H9 (cell line): ENCODE measurements around the gene BRD3OS. TPM values are rescaled to one million over a fixed set of nuclear protein-coding genes. Genes with fewer than 3 reads are reported as not detected.

Experiments used
- DNase-seq: peaks from one replicate; pipeline ENCODE4 v3.0.0-alpha.2; 2017
- H2AFZ ChIP-seq: one replicate; pipeline ENCODE4 v1.6.1; 2013; ENCODE audit warnings: mild to moderate bottlenecking, low read length, control low read depth, moderate library complexity
- H2AK5ac ChIP-seq: 2 replicates; pipeline ENCODE4 v1.6.1; 2013; ENCODE audit warnings: low read length, control low read depth, mixed read lengths; ENCODE audit not compliant: insufficient read length
- H2BK120ac ChIP-seq: one replicate; pipeline ENCODE4 v1.6.1; 2013; ENCODE audit warnings: low read depth, mild to moderate bottlenecking, low read length, control low read depth, inconsistent platforms; ENCODE audit not compliant: poor library complexity, severe bottlenecking
- H2BK12ac ChIP-seq: 2 replicates; pipeline ENCODE4 v1.6.1; 2013; ENCODE audit warnings: low read length, control low read depth, mixed read lengths, low read depth; ENCODE audit not compliant: insufficient read length
- H2BK15ac ChIP-seq: 2 replicates; pipeline ENCODE4 v1.6.1; 2013; ENCODE audit warnings: low read depth, low read length, control low read depth
- H2BK20ac ChIP-seq: one replicate; pipeline ENCODE4 v1.6.1; 2013; ENCODE audit warnings: low read depth, mild to moderate bottlenecking, low read length, control low read depth, inconsistent platforms; ENCODE audit not compliant: poor library complexity, severe bottlenecking
- H2BK5ac ChIP-seq: 2 replicates; pipeline ENCODE4 v1.6.1; 2013; ENCODE audit warnings: low read length, control low read depth, mixed read lengths; ENCODE audit not compliant: insufficient read length
- H3K14ac ChIP-seq: 2 replicates; pipeline ENCODE4 v1.6.1; 2013; ENCODE audit warnings: low read length, control low read depth; ENCODE audit not compliant: insufficient read depth
- H3K18ac ChIP-seq: 2 replicates; pipeline ENCODE4 v1.6.1; 2013; ENCODE audit warnings: low read depth, mild to moderate bottlenecking, mixed read lengths, low read length, control low read depth; ENCODE audit not compliant: insufficient read length
- H3K23ac ChIP-seq: 2 replicates; pipeline ENCODE4 v1.6.1; 2013; ENCODE audit warnings: low read length, control low read depth, mixed read lengths, low read depth; ENCODE audit not compliant: insufficient read length
- H3K23me2 ChIP-seq: 2 replicates; pipeline ENCODE4 v1.6.1; 2013; ENCODE audit warnings: low read depth, mild to moderate bottlenecking, mixed read lengths, low read length, control low read depth; ENCODE audit not compliant: insufficient read length, poor library complexity, severe bottlenecking
- H3K27ac ChIP-seq: 2 replicates; pipeline ENCODE4 v1.5.1; 2013; ENCODE audit warnings: low read length, control low read depth, mixed read lengths, low read depth; ENCODE audit not compliant: insufficient read length
- H3K27me3 ChIP-seq: 2 replicates; pipeline ENCODE4 v1.6.1; 2013; ENCODE audit warnings: low read length, control low read depth, inconsistent platforms; ENCODE audit not compliant: insufficient read depth
- H3K4ac ChIP-seq: 2 replicates; pipeline ENCODE4 v1.6.1; 2013; ENCODE audit warnings: low read depth, mild to moderate bottlenecking, control low read depth, inconsistent platforms, low read length, moderate library complexity
- H3K4me1 ChIP-seq: 2 replicates; pipeline ENCODE4 v1.6.1; 2013; ENCODE audit warnings: low read length, control low read depth, inconsistent platforms; ENCODE audit not compliant: insufficient read depth
- H3K4me2 ChIP-seq: 2 replicates; pipeline ENCODE4 v1.6.1; 2013; ENCODE audit warnings: low read length, control low read depth, mixed read lengths; ENCODE audit not compliant: insufficient read length, insufficient read depth
- H3K56ac ChIP-seq: 2 replicates; pipeline ENCODE4 v1.6.1; 2013; ENCODE audit warnings: low read depth, mild to moderate bottlenecking, mixed read lengths, low read length, control low read depth; ENCODE audit not compliant: insufficient read length
- H3K79me1 ChIP-seq: 2 replicates; pipeline ENCODE4 v1.6.1; 2013; ENCODE audit warnings: low read depth, mild to moderate bottlenecking, moderate library complexity, low read length, control low read depth, inconsistent platforms; ENCODE audit not compliant: insufficient read depth, poor library complexity, severe bottlenecking
- H3K79me2 ChIP-seq: 2 replicates; pipeline ENCODE4 v1.6.1; 2013; ENCODE audit warnings: low read length, control low read depth, inconsistent platforms; ENCODE audit not compliant: insufficient read depth
- H3K9ac ChIP-seq: 2 replicates; pipeline ENCODE4 v1.6.1; 2013; ENCODE audit warnings: low read length, control low read depth, mixed read lengths; ENCODE audit not compliant: insufficient read length; ENCODE audit errors: extremely low read depth
- H3K9me3 ChIP-seq: one replicate; pipeline ENCODE4 v1.6.1; 2013; ENCODE audit warnings: low read depth, low read length, inconsistent platforms; ENCODE audit not compliant: control insufficient read depth
- H3T11ph ChIP-seq: one replicate; pipeline ENCODE4 v1.6.1; 2013; ENCODE audit warnings: mild to moderate bottlenecking, low read length, control low read depth, inconsistent platforms
- H4K20me1 ChIP-seq: one replicate; pipeline ENCODE4 v1.6.1; 2013; ENCODE audit not compliant: control insufficient read depth, insufficient read length, insufficient read depth
- H4K5ac ChIP-seq: 2 replicates; pipeline ENCODE4 v1.6.1; 2013; ENCODE audit warnings: low read depth, mild to moderate bottlenecking, mixed read lengths, low read length, control low read depth; ENCODE audit not compliant: insufficient read length
- H4K8ac ChIP-seq: replicated peaks from 2 replicates; pipeline ENCODE4 v1.6.1; 2013; ENCODE audit warnings: low read length, control low read depth, mixed read lengths, low read depth; ENCODE audit not compliant: insufficient read length
- H4K91ac ChIP-seq: 2 replicates; pipeline ENCODE4 v1.6.1; 2013; ENCODE audit warnings: low read depth, mild to moderate bottlenecking, moderate library complexity, mixed read lengths, low read length, control low read depth; ENCODE audit not compliant: insufficient read length
- H3K27ac Mint-ChIP-seq, 3 experiments: 2 replicates in 2 of 3; 3 replicates in 1 of 3; pipeline ENCODE4 v1.8.0; 2020 to 2021; ENCODE audit warnings: mixed read lengths in 3 of 3, mild to moderate bottlenecking in 1 of 3, moderate library complexity in 1 of 3
- H3K27me3 Mint-ChIP-seq: 2 replicates; pipeline ENCODE4 v1.8.0; 2021; ENCODE audit warnings: low read depth, mild to moderate bottlenecking, moderate library complexity, mixed read lengths
- H3K36me3 Mint-ChIP-seq, 3 experiments: 2 replicates in 2 of 3; 3 replicates in 1 of 3; pipeline ENCODE4 v1.8.0; 2020 to 2021; ENCODE audit warnings: low read depth in 3 of 3, mixed read lengths in 3 of 3; ENCODE audit not compliant: insufficient read depth in 1 of 3
- H3K4me1 Mint-ChIP-seq, 2 experiments: 2 replicates each; pipeline ENCODE4 v1.8.0; 2020; ENCODE audit warnings: mixed read lengths in 2 of 2
- H3K4me3 Mint-ChIP-seq, 2 experiments: 2 replicates in 1 of 2; 3 replicates in 1 of 2; pipeline ENCODE4 v1.8.0; 2020 to 2021; ENCODE audit warnings: mild to moderate bottlenecking in 2 of 2, mixed read lengths in 2 of 2, moderate library complexity in 1 of 2
- H3K9me3 Mint-ChIP-seq, 2 experiments: 2 replicates in 1 of 2; 3 replicates in 1 of 2; pipeline ENCODE4 v1.8.0; 2020; ENCODE audit warnings: mild to moderate bottlenecking in 2 of 2, mixed read lengths in 2 of 2, moderate library complexity in 1 of 2
- WGBS: extraction: QIAGEN DNeasy Blood & Tissue Kit; methylation state at CpG from one replicate; pipeline ENCODE4 v1.1.7; 2013; ENCODE audit warnings: missing lambda C conversion rate, low lambda C conversion rate, mixed read lengths; ENCODE audit not compliant: insufficient read length; ENCODE audit errors: extremely low coverage; 5-methylcytosine and 5-hydroxymethylcytosine counted together
- total RNA-seq: library from RNA; stranded (reverse); gene quantifications from 2 replicates; pipeline ENCODE4 v1.2.1, GENCODE V29; 2021
- TF ChIP-seq, protein P1 (sequence below): fragments of 200-600 bp; sonication (generic); conservative IDR thresholded peaks from 3 replicates; pipeline ENCODE4 v1.8.0; 2021; ENCODE audit warnings: antibody characterized with exemption, mild to moderate bottlenecking

BRD3OS gene
- total RNA-seq, 1 experiment from 2014 or later: 16.4 TPM

DNA sequence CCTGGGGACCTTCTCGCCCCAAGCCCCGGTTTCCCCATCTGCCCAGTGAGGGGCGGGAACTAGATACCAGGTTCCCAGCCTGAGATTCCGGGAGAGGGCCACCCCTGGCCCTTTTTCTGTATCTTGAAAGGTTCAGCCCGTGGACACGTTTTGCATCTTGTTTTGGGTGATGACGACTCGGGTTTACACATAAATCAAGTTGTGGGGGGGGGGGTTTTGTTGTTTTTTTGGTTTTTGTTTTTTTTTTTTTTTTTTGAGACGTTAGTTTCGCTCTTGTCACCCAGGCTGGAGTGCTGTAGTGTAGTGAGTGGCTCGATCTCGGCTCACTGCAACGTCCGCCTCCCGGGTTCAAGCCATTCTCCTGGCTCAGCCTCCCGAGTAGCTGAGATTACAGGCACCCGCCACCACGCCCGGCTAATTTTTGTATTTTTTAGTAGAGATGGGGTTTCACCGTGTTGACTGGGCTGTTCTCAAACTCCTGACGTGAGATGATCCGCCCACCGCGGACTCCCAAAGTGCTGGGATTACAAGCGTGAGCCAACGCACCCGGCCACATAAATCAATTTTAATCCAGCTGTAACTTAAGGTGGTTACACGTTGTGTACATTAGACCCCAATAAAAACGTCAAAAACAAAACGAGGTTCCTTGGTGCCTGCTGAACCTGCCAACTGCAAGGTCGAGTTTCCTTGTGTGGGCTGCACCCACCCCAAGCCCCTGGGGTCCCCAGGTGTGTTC is 43.6 kb downstream of the BRD3OS start:
- Histone ChIP-seq H3K79me2 (peaks cover 23% of the 10 kb centered on the region; the same call in 1 of the 2 replicates), H2BK120ac (no peak overlapping the region)
- DNase-seq: no peak

More for the DNA sequence above, 43.6 kb downstream of the BRD3OS start:
- Mint-ChIP-seq H3K36me3 (peaks cover 0 to 5% (median 2%) of the 10 kb centered on the region in 3 experiments; a peak in 5 of 7 replicates), H3K4me3 (peak overlapping the region; percentile 69 to 83), H3K9me3 (peaks cover 12 to 14% of the 10 kb centered on the region in 2 experiments), H3K27ac (0 out of 7 replicates have a peak overlapping the region, but pooled peaks of 2 of the 3 experiments have one; percentile 25 to 63), H3K4me1 (peaks cover 18 to 24% of the 10 kb centered on the region in 2 experiments), H3K27me3 (peaks cover 40% of the 10 kb centered on the region)
- no peak overlapping the region for H4K91ac ChIP-seq
- TF ChIP-seq, protein P1, sequence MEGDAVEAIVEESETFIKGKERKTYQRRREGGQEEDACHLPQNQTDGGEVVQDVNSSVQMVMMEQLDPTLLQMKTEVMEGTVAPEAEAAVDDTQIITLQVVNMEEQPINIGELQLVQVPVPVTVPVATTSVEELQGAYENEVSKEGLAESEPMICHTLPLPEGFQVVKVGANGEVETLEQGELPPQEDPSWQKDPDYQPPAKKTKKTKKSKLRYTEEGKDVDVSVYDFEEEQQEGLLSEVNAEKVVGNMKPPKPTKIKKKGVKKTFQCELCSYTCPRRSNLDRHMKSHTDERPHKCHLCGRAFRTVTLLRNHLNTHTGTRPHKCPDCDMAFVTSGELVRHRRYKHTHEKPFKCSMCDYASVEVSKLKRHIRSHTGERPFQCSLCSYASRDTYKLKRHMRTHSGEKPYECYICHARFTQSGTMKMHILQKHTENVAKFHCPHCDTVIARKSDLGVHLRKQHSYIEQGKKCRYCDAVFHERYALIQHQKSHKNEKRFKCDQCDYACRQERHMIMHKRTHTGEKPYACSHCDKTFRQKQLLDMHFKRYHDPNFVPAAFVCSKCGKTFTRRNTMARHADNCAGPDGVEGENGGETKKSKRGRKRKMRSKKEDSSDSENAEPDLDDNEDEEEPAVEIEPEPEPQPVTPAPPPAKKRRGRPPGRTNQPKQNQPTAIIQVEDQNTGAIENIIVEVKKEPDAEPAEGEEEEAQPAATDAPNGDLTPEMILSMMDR: no peak
- H3K79me1 ChIP-seq: no peaks in the 10 kb centered on the region
- no peak overlapping the region for H3K4ac ChIP-seq
- no peak overlapping the region for H3K56ac ChIP-seq
- H2BK15ac ChIP-seq: no peak overlapping the region
- no peak overlapping the region for H2BK20ac ChIP-seq
- no peak overlapping the region for H3T11ph ChIP-seq
- no peak overlapping the region for H2BK12ac ChIP-seq
- H3K27me3 ChIP-seq: no peaks in the 10 kb centered on the region; the same call in 1 of the 2 replicates
- no peak overlapping the region for H2BK5ac ChIP-seq
- no peak overlapping the region for H3K18ac ChIP-seq
- peak overlapping the region; percentile 23 for H3K4me2 ChIP-seq
- 0 out of 2 replicates have a peak overlapping the region, but pooled peaks have one; percentile 27 for H3K14ac ChIP-seq
- H3K9me3 ChIP-seq: no peaks in the 10 kb centered on the region
- no peak overlapping the region for H2AK5ac ChIP-seq
- H3K4me1 ChIP-seq: no peaks in the 10 kb centered on the region
- H3K9ac ChIP-seq: no peak overlapping the region
- no peak overlapping the region for H4K5ac ChIP-seq
- no peaks in the 10 kb centered on the region for H4K20me1 ChIP-seq
- no peak overlapping the region for H4K8ac ChIP-seq
- no CpG with 5 or more reads among the region's 31 CpGs for WGBS
- H3K23ac ChIP-seq: no peak overlapping the region
- peaks cover 13% of the 10 kb centered on the region for H3K23me2 ChIP-seq
- no peak overlapping the region for H3K27ac ChIP-seq
- H2AFZ ChIP-seq: no peak overlapping the region
